Common myeloid progenitor, CD34-positive (primary cell): ENCODE results near the gene BID.

Experiments
- CTCF ChIA-PET: fragments of 350-600 bp; sonication (Branson Sonifier 250); formaldehyde crosslinking; loops from one replicate; lab custom pipeline; 2021; ENCODE audit warnings: antibody characterized with exemption; lab: Charles Lee
- POLR2A ChIA-PET: fragments of 350-600 bp; sonication (Branson Sonifier 250); formaldehyde crosslinking; loops from one replicate; lab custom pipeline; 2021; ENCODE audit warnings: antibody characterized with exemption; lab: Charles Lee
- DNase-seq, 3 donors: peaks; one replicate each; pipeline versions ENCODE4 v3.0.0 to v3.0.0-alpha.2; 2013
- H3K27ac ChIP-seq, 2 experiments: 1 replicate in 1 of 2; 2 replicates in 1 of 2; pipeline ENCODE4 v1.7.0; 2013; ENCODE audit warnings: inconsistent platforms in 2 of 2, low read length in 2 of 2, mild to moderate bottlenecking in 2 of 2, low read depth in 1 of 2, moderate library complexity in 1 of 2; ENCODE audit not compliant: severe bottlenecking in 2 of 2, insufficient read depth in 1 of 2, poor library complexity in 1 of 2
- H3K27me3 ChIP-seq, 5 experiments: replicated peaks in 2 of 5; 1 replicate in 3 of 5; 2 replicates in 2 of 5; pipeline versions ENCODE4 v1.6.1 to v1.7.0; 2013; ENCODE audit warnings: low read length in 4 of 5, mild to moderate bottlenecking in 2 of 5, moderate library complexity in 2 of 5, inconsistent platforms in 1 of 5; ENCODE audit not compliant: insufficient read depth in 5 of 5, control insufficient read depth in 4 of 5
- H3K36me3 ChIP-seq, 4 experiments: 1 replicate in 2 of 4; 2 replicates in 2 of 4; pipeline versions ENCODE4 v1.6.1 to v1.7.0; 2013; ENCODE audit warnings: low read length in 3 of 4, control low read depth in 1 of 4, mild to moderate bottlenecking in 1 of 4; ENCODE audit not compliant: control insufficient read depth in 4 of 4, insufficient read depth in 4 of 4
- H3K4me1 ChIP-seq, 4 experiments: 1 replicate in 3 of 4; 2 replicates in 1 of 4; pipeline versions ENCODE4 v1.6.1 to v1.7.1; 2013; ENCODE audit warnings: low read length in 3 of 4, mild to moderate bottlenecking in 3 of 4, control low read depth in 1 of 4, inconsistent platforms in 1 of 4, moderate library complexity in 1 of 4; ENCODE audit not compliant: control insufficient read depth in 4 of 4, insufficient read depth in 4 of 4; ENCODE audit errors: control extremely low read depth in 1 of 4
- H3K4me3 ChIP-seq, 7 experiments: 1 replicate in 4 of 7; 2 replicates in 3 of 7; pipeline versions ENCODE4 v1.5.1 to v1.7.0; 2013; ENCODE audit warnings: mild to moderate bottlenecking in 7 of 7, low read length in 6 of 7, moderate library complexity in 6 of 7, inconsistent platforms in 2 of 7, low read depth in 2 of 7, control low read depth in 1 of 7; ENCODE audit not compliant: insufficient read depth in 4 of 7, control insufficient read depth in 1 of 7; ENCODE audit errors: extremely low read depth in 1 of 7
- H3K9me3 ChIP-seq, 5 experiments: 1 replicate in 4 of 5; 2 replicates in 1 of 5; pipeline versions ENCODE4 v1.6.1 to v1.7.1; 2013; ENCODE audit warnings: low read length in 4 of 5, mild to moderate bottlenecking in 2 of 5, inconsistent platforms in 1 of 5, low read depth in 1 of 5, moderate library complexity in 1 of 5; ENCODE audit not compliant: control insufficient read depth in 4 of 5, insufficient read depth in 2 of 5; ENCODE audit errors: control extremely low read depth in 1 of 5
- whole genome bisulfite sequencing: methylation state at CpG from one replicate; pipeline ENCODE4 v1.1.5; 2013; ENCODE audit not compliant: insufficient coverage; 5-methylcytosine and 5-hydroxymethylcytosine counted together

BID gene

GRCh38 chr22:17795661-17796548 is 21.6 kb upstream of the BID start:
- Histone ChIP-seq H3K27ac (no peak overlapping the region), H3K4me1 (peaks cover 3 to 29% (median 9%) of the 10 kb centered on the region in 4 experiments), H3K4me3 (no peak overlapping the region), H3K36me3 (peaks cover 2 to 6% (median 4%) of the 10 kb centered on the region in 4 experiments), H3K27me3 (no peaks in the 10 kb centered on the region), H3K9me3 (no peaks in the 10 kb centered on the region)
- WGBS: 96% methylated on average over 28 of the region's 32 CpGs
- no peak for DNase-seq
- ChIA-PET POLR2A (no interaction called here), CTCF (interaction anchor here (0.8 to 1.6 kb wide), 3 partner anchors 7 to 236 kb away, joined by 3 to 4 read pairs (median 4); no protein-coding TSS in a partner anchor)

- CTCF ChIA-PET: interaction anchor here (0.8 to 1.1 kb wide), 2 partner anchors 8 to 235 kb away, joined by 3 to 4 read pairs; no protein-coding TSS in a partner anchor
- 98% methylated on average over 21 of the region's 25 CpGs for WGBS
These were observed 20.7 kb upstream of the BID start for GRCh38 chr22:17794726-17795542.

GRCh38 chr22:17792854-17793434 is 18.7 kb upstream of the BID start:
- H3K27ac ChIP-seq: no peak overlapping the region
- H3K4me1 ChIP-seq: peaks cover 3 to 5% (median 4%) of the 10 kb centered on the region in 4 experiments
- no peak overlapping the region for H3K4me3 ChIP-seq
- CTCF ChIA-PET: interaction anchor here (1.4 kb wide), 1 partner anchor 27 kb away, joined by 4 read pairs; no protein-coding TSS in a partner anchor
- H3K9me3 ChIP-seq: no peaks in the 10 kb centered on the region
- H3K36me3 ChIP-seq: peaks cover 2 to 31% (median 19%) of the 10 kb centered on the region in 4 experiments
- DNase-seq: no peak
- no peaks in the 10 kb centered on the region for H3K27me3 ChIP-seq
- 98% methylated on average over 25 of the region's 29 CpGs for WGBS
- POLR2A ChIA-PET: no interaction called here

More at GRCh38 chr22:17794726-17795542, 20.7 kb upstream of the BID start:
- no peak overlapping the region for H3K4me3 ChIP-seq
- no peaks in the 10 kb centered on the region for H3K27me3 ChIP-seq
- DNase-seq: no peak
- peaks cover 2 to 16% (median 8%) of the 10 kb centered on the region in 4 experiments for H3K36me3 ChIP-seq
- H3K4me1 ChIP-seq: peaks cover 3 to 19% (median 9%) of the 10 kb centered on the region in 4 experiments
- H3K9me3 ChIP-seq: no peaks in the 10 kb centered on the region
- POLR2A ChIA-PET: no interaction called here
- H3K27ac ChIP-seq: no peak overlapping the region

GRCh38 chr22:17792299-17792698 is 18.0 kb upstream of the BID start:
- 92% methylated on average over 5 of the region's 5 CpGs for WGBS
- ChIA-PET CTCF (interaction anchor here (0.9 to 1.4 kb wide), 2 partner anchors 27 to 97 kb away, joined by 3 to 4 read pairs; no protein-coding TSS in a partner anchor), POLR2A (no interaction called here)
- no peak for DNase-seq
- Histone ChIP-seq H3K4me1 (no peaks in the 10 kb centered on the region), H3K27me3 (no peaks in the 10 kb centered on the region), H3K4me3 (no peak overlapping the region), H3K36me3 (peaks cover 2 to 31% (median 20%) of the 10 kb centered on the region in 4 experiments), H3K27ac (no peak overlapping the region), H3K9me3 (no peaks in the 10 kb centered on the region)

GRCh38 chr22:17791196-17791595 is 16.9 kb upstream of the BID start:
- Histone ChIP-seq H3K27ac (no peak overlapping the region), H3K27me3 (no peaks in the 10 kb centered on the region), H3K4me1 (peaks cover 0 to 9% (median 7%) of the 10 kb centered on the region in 4 experiments), H3K36me3 (peaks cover 2 to 31% (median 17%) of the 10 kb centered on the region in 4 experiments), H3K4me3 (no peak overlapping the region), H3K9me3 (no peaks in the 10 kb centered on the region)
- DNase-seq: no peak
- CTCF ChIA-PET: interaction anchor here (1.1 kb wide), 1 partner anchor 233 kb away, joined by 3 read pairs; no protein-coding TSS in a partner anchor
- POLR2A ChIA-PET: no interaction called here
- 99% methylated on average over 17 of the region's 21 CpGs for WGBS

- CTCF ChIA-PET: interaction anchor here (1.0 to 7.3 kb wide), 3 partner anchors 10 to 47 kb away, joined by 3 to 139 read pairs (median 8); no protein-coding TSS in a partner anchor
These were observed 15.3 kb upstream of the BID start for GRCh38 chr22:17789379-17790200.

More at GRCh38 chr22:17789379-17790200, 15.3 kb upstream of the BID start:
- Histone ChIP-seq H3K9me3 (no peaks in the 10 kb centered on the region), H3K27ac (no peak overlapping the region), H3K4me1 (peaks cover 0 to 16% (median 11%) of the 10 kb centered on the region in 4 experiments), H3K4me3 (no peak overlapping the region), H3K36me3 (peaks cover 2 to 28% (median 17%) of the 10 kb centered on the region in 4 experiments), H3K27me3 (no peaks in the 10 kb centered on the region)
- POLR2A ChIA-PET: no interaction called here
- 98% methylated on average over 24 of the region's 27 CpGs for WGBS
- DNase-seq: no peak
